ENCODE results near the gene GALM. TPM values are rescaled to one million over a fixed set of nuclear protein-coding genes. Genes with fewer than 3 reads are reported as not detected.

The GALM gene
- total RNA-seq, 1 experiment from 2014 or later, result 9.1 TPM

- no peak for DNase-seq
- Mint-ChIP-seq H3K27ac (ENCODE audit: unreplicated experiment) (no peak overlapping the region), H3K9me3 (ENCODE audit: low read depth, unreplicated experiment) (no peaks in the 10 kb centered on the region), H3K4me1 (ENCODE audit: low read depth, unreplicated experiment) (no peaks in the 10 kb centered on the region), H3K4me3 (ENCODE audit: low read depth, unreplicated experiment) (no peak overlapping the region), H3K27me3 (ENCODE audit: unreplicated experiment) (peaks cover 19% of the 10 kb centered on the region), H3K36me3 (ENCODE audit: insufficient read depth, unreplicated experiment) (no peaks in the 10 kb centered on the region)
- intact Hi-C loops (cut with micrococcal nuclease; ENCODE audit: unreplicated experiment), result no loop called here
- BruUV-seq (replicated peaks), result no TSS peak
- no peak for TF ChIP-seq CTCF (IDR thresholded peaks at IDR 0.05; ENCODE audit: unreplicated experiment)
- CTCF ChIA-PET, result interaction anchor here (1.2 kb wide), 1 partner anchor 9 kb away, joined by 9 read pairs; no protein-coding TSS in a partner anchor
These were observed 10.5 kb upstream of the GALM start for GRCh38 chr2:38655441-38655840.

DNA sequence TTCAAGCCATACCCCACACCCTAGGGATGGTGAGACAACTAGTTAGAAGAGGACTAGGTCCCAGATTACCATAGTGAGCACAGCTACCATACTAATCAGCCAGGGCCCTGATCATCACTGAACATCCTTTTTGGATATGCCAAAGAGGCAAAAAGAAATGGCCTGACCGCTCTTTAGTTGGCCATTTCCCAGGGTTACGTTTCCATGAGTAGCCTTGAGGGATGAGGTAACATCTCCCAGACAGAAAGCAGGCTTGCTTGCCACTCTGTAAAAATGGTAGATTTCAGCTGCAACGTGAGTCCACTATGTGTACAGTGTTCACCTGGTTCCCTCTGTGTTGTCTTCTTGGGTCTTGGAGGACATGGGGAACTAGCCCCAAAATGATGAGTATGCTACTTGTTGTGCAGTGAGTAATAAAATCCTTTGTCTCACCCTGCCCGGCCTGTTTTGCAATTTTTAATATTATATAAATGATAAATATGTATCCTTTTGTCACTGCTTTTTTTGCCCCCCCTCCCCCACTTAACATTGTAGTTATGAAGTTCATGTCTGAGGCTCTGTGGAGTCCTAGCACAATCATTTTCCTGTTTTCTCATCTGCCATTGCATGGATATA lies 8.9 kb upstream of the GALM start:
- BruUV-seq (replicated peaks), result no TSS peak
- TF ChIP-seq CTCF (IDR thresholded peaks at IDR 0.05; ENCODE audit: unreplicated experiment), result no peak
- Mint-ChIP-seq H3K4me1 (ENCODE audit: low read depth, unreplicated experiment) (no peaks in the 10 kb centered on the region), H3K27ac (ENCODE audit: unreplicated experiment) (no peak overlapping the region), H3K4me3 (ENCODE audit: low read depth, unreplicated experiment) (no peak overlapping the region), H3K9me3 (ENCODE audit: low read depth, unreplicated experiment) (no peaks in the 10 kb centered on the region), H3K36me3 (ENCODE audit: insufficient read depth, unreplicated experiment) (no peaks in the 10 kb centered on the region), H3K27me3 (ENCODE audit: unreplicated experiment) (peaks cover 14% of the 10 kb centered on the region)
- intact Hi-C loops (cut with micrococcal nuclease; ENCODE audit: unreplicated experiment), result no loop called here
- DNase-seq, result no peak
- CTCF ChIA-PET, result no interaction called here

DNA sequence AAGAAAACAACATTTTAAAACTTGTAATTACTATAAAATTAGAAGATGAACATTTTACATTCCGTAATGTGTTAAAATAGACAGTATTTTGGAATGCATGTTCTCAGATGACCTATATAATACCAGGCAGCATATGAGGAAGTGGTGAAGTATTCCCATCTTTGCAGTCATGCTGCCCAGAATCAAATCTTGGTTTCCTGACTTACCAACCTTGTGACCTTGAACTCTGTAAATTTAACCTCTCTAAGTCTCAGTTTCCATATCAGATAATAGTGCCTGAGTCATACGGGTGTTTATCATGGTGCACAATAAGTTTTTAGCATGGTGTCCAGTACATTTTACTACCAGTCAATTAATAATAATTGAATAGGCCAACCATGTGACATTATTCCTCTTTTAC lies 7.3 kb upstream of the GALM start:
- intact Hi-C loops (cut with micrococcal nuclease; ENCODE audit: unreplicated experiment), result no loop called here
- Mint-ChIP-seq H3K9me3 (ENCODE audit: low read depth, unreplicated experiment) (no peaks in the 10 kb centered on the region), H3K27ac (ENCODE audit: unreplicated experiment) (no peak overlapping the region), H3K27me3 (ENCODE audit: unreplicated experiment) (peaks cover 14% of the 10 kb centered on the region), H3K36me3 (ENCODE audit: insufficient read depth, unreplicated experiment) (no peaks in the 10 kb centered on the region), H3K4me3 (ENCODE audit: low read depth, unreplicated experiment) (no peak overlapping the region), H3K4me1 (ENCODE audit: low read depth, unreplicated experiment) (no peaks in the 10 kb centered on the region)
- CTCF ChIA-PET, result no interaction called here
- TF ChIP-seq CTCF (IDR thresholded peaks at IDR 0.05; ENCODE audit: unreplicated experiment), result no peak
- BruUV-seq (replicated peaks), result no TSS peak
- no peak for DNase-seq

GRCh38 chr2:38659115-38659514 lies 6.8 kb upstream of the GALM start:
- CTCF ChIA-PET, result no interaction called here
- no peak overlapping the region for H3K4me3 Mint-ChIP-seq (ENCODE audit: low read depth, unreplicated experiment)
- peaks cover 14% of the 10 kb centered on the region for H3K27me3 Mint-ChIP-seq (ENCODE audit: unreplicated experiment)
- no TSS peak for BruUV-seq (replicated peaks)
- no peaks in the 10 kb centered on the region for H3K9me3 Mint-ChIP-seq (ENCODE audit: low read depth, unreplicated experiment)
- H3K36me3 Mint-ChIP-seq (ENCODE audit: insufficient read depth, unreplicated experiment), result no peaks in the 10 kb centered on the region
- DNase-seq, result no peak
- intact Hi-C loops (cut with micrococcal nuclease; ENCODE audit: unreplicated experiment), result no loop called here
- no peak for TF ChIP-seq CTCF (IDR thresholded peaks at IDR 0.05; ENCODE audit: unreplicated experiment)
- no peaks in the 10 kb centered on the region for H3K4me1 Mint-ChIP-seq (ENCODE audit: low read depth, unreplicated experiment)
- no peak overlapping the region for H3K27ac Mint-ChIP-seq (ENCODE audit: unreplicated experiment)

Measured in Calu3 (cell line).